Neuronal stem cell (in vitro differentiated cells): ENCODE results near the gene RANBP10. TPM values are rescaled to one million over a fixed set of nuclear protein-coding genes. Genes with fewer than 3 reads are reported as not detected.

Experiments
- DNase-seq: peaks from one replicate; pipeline ENCODE4 v3.0.0-alpha.2; 2013; ENCODE audit warnings: low spot score
- H2AFZ ChIP-seq: one replicate; pipeline ENCODE4 v1.6.1; 2013; ENCODE audit warnings: mild to moderate bottlenecking, low read length, inconsistent platforms
- H2AK5ac ChIP-seq: 2 replicates; pipeline ENCODE4 v1.6.1; 2013; ENCODE audit warnings: low read depth, mild to moderate bottlenecking, inconsistent platforms, low read length, moderate library complexity, mixed read lengths
- H2BK120ac ChIP-seq: 2 replicates; pipeline ENCODE4 v1.6.1; 2013; ENCODE audit warnings: low read depth, mild to moderate bottlenecking, inconsistent platforms, low read length, moderate library complexity, mixed read lengths
- H2BK12ac ChIP-seq: one replicate; pipeline ENCODE4 v1.6.1; 2013; ENCODE audit warnings: low read length, inconsistent platforms
- H2BK15ac ChIP-seq: 2 replicates; pipeline ENCODE4 v1.6.1; 2013; ENCODE audit warnings: mild to moderate bottlenecking, low read length, inconsistent platforms, mixed read lengths
- H2BK5ac ChIP-seq: one replicate; pipeline ENCODE4 v1.6.1; 2013; ENCODE audit warnings: inconsistent platforms, mild to moderate bottlenecking, low read length, moderate library complexity
- H3K14ac ChIP-seq: one replicate; pipeline ENCODE4 v1.6.1; 2013; ENCODE audit warnings: low read length, inconsistent platforms
- H3K18ac ChIP-seq: 2 replicates; pipeline ENCODE4 v1.6.1; 2013; ENCODE audit warnings: low read length, inconsistent platforms
- H3K23ac ChIP-seq: 2 replicates; pipeline ENCODE4 v1.6.1; 2013; ENCODE audit warnings: low read depth, mild to moderate bottlenecking, mixed read lengths, low read length, inconsistent platforms; ENCODE audit not compliant: poor library complexity
- H3K27ac ChIP-seq: replicated peaks from 3 replicates; pipeline ENCODE4 v1.5.1; 2013; ENCODE audit warnings: low read length, inconsistent platforms
- H3K27me3 ChIP-seq, 3 experiments: 2 replicates each; pipeline ENCODE4 v1.6.1; 2013; ENCODE audit warnings: low read length in 3 of 3, mild to moderate bottlenecking in 2 of 3, inconsistent platforms in 1 of 3, low read depth in 1 of 3, mixed read lengths in 1 of 3, moderate library complexity in 1 of 3; ENCODE audit not compliant: control insufficient read depth in 3 of 3, insufficient read depth in 3 of 3
- H3K36me3 ChIP-seq, 2 donors: replicated peaks in 1 of 2; 2 replicates each; pipeline ENCODE4 v1.6.1; 2013; ENCODE audit warnings: low read length in 2 of 2; ENCODE audit not compliant: control insufficient read depth in 2 of 2, insufficient read depth in 2 of 2
- H3K4ac ChIP-seq: 2 replicates; pipeline ENCODE4 v1.6.1; 2013; ENCODE audit warnings: inconsistent platforms, mild to moderate bottlenecking, low read length, moderate library complexity
- H3K4me1 ChIP-seq, 2 donors: 1 replicate in 1 of 2; 2 replicates in 1 of 2; pipeline ENCODE4 v1.6.1; 2013; ENCODE audit warnings: low read length in 2 of 2, low read depth in 1 of 2; ENCODE audit not compliant: control insufficient read depth in 2 of 2, insufficient read depth in 1 of 2
- H3K4me2 ChIP-seq: one replicate; pipeline ENCODE4 v1.6.1; 2013; ENCODE audit warnings: mild to moderate bottlenecking, low read length, inconsistent platforms; ENCODE audit not compliant: insufficient read depth, poor library complexity, severe bottlenecking
- H3K4me3 ChIP-seq, 2 donors: 2 replicates each; pipeline ENCODE4 v1.5.1; 2013; ENCODE audit warnings: low read length in 2 of 2, mild to moderate bottlenecking in 2 of 2, inconsistent platforms in 1 of 2, moderate library complexity in 1 of 2
- H3K79me1 ChIP-seq: one replicate; pipeline ENCODE4 v1.6.1; 2013; ENCODE audit warnings: low read depth, mild to moderate bottlenecking, inconsistent platforms, low read length, moderate library complexity
- H3K9ac ChIP-seq: one replicate; pipeline ENCODE4 v1.6.1; 2013; ENCODE audit warnings: mild to moderate bottlenecking, low read depth, low read length, inconsistent platforms; ENCODE audit not compliant: poor library complexity
- H3K9me3 ChIP-seq, 2 donors: replicated peaks in 1 of 2; 2 replicates each; pipeline versions ENCODE3 to v1.6.1; 2013; ENCODE audit warnings: low read length in 2 of 2, mild to moderate bottlenecking in 2 of 2, inconsistent platforms in 1 of 2, low read depth in 1 of 2, mixed read lengths in 1 of 2, moderate library complexity in 1 of 2; ENCODE audit not compliant: control insufficient read depth in 2 of 2, insufficient read depth in 1 of 2
- H4K8ac ChIP-seq: one replicate; pipeline ENCODE4 v1.6.1; 2013; ENCODE audit warnings: low read depth, mild to moderate bottlenecking, inconsistent platforms, low read length, moderate library complexity
- H4K91ac ChIP-seq: one replicate; pipeline ENCODE4 v1.6.1; 2013; ENCODE audit warnings: low read length, low read depth, mild to moderate bottlenecking, inconsistent platforms; ENCODE audit not compliant: poor library complexity
- WGBS, 2 donors: extraction: QIAGEN DNeasy Blood & Tissue Kit; methylation state at CpG; one replicate each; pipeline ENCODE4 v1.1.7; 2013; ENCODE audit warnings: missing lambda C conversion rate in 2 of 2, mixed read lengths in 1 of 2; ENCODE audit not compliant: insufficient read length in 2 of 2, insufficient replicate concordance in 1 of 2; ENCODE audit errors: extremely low coverage in 2 of 2; 5-methylcytosine and 5-hydroxymethylcytosine counted together
- small RNA-seq: library from polyadenylated mRNA; stranded (forward); fragments of <200 nt; extraction: miRNeasy Mini kit (QIAGEN cat#:217004); gene quantifications from one replicate; pipeline ENCODE3, GENCODE V24; 2013; ENCODE audit not compliant: insufficient read depth

Gene RANBP10

GRCh38 chr16:67674851-67675578, 131.3 kb downstream of the RANBP10 start:
- Histone ChIP-seq H3K4me2 (no peak overlapping the region), H2BK15ac (no peak overlapping the region), H3K14ac (no peak overlapping the region), H3K4ac (no peak overlapping the region), H3K79me1 (no peaks in the 10 kb centered on the region), H3K27ac (no peak overlapping the region), H3K18ac (no peak overlapping the region), H2AFZ (no peak overlapping the region), H3K4me1 (no peaks in the 10 kb centered on the region), H2BK5ac (no peak overlapping the region), H2BK12ac (no peak overlapping the region), H2BK120ac (no peak overlapping the region), H2AK5ac (peak overlapping the region; percentile 3), H3K23ac (no peak overlapping the region), H3K36me3 (peaks cover 15 to 22% of the 10 kb centered on the region in 2 donors), H3K27me3 (no peaks in the 10 kb centered on the region), H3K4me3 (peak overlapping the region in 1 of 2 donors; percentile 6), H4K91ac (no peak overlapping the region), H4K8ac (peak overlapping the region; percentile 74), H3K9me3 (no peaks in the 10 kb centered on the region), H3K9ac (no peak overlapping the region)
- WGBS, 2 donors: no CpG with 5 or more reads among the region's 28 CpGs
- DNase-seq: no peak

DNA sequence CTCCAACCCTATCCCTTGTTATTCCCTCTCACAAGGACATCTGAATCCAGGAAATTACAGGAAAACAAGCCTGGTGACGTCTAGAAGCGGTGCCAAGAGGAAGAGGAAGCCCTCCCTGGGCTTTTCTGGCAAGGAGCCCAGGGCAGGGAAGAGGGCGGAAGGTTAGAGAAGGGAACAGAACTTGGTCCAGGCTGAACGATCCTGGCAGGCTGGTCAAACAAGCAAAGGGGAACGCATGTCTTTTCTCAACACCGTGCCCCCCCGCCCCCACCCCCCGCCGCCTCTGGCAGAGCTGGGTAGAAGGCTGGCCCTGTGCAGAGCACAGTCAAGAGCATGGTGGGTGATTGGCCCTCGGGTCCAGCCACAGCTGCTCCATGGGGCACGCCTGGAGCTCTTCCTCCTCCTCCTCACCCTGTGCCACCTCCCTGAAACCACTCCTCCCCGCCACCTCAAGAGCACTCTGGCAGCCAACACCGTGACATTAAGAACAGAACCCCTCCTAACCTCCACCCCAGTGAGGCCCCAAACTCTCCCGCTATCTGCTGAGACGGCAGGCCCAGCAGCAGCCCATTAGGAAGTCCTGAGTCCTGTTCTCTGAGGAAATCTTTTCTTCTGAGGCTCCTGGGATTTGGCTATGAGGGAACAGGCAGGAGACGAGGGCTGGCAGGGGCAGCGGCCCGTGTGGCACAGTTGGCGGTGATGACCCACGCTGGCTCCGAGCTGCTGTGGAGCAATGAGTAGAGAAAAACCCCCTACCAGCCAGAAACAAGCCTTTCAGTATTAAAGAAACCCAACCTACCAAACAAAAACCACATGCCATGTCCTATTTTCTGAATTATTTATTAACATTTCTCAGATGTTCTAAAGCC, 132.4 kb downstream of the RANBP10 start:
- H2AK5ac ChIP-seq: no peak overlapping the region
- DNase-seq: no peak
- H2BK15ac ChIP-seq: no peak overlapping the region
- no peak overlapping the region for H2BK120ac ChIP-seq
- H3K9ac ChIP-seq: no peak overlapping the region
- H3K23ac ChIP-seq: no peak overlapping the region
- H3K27me3 ChIP-seq: no peaks in the 10 kb centered on the region
- WGBS, 2 donors: no CpG with 5 or more reads among the region's 21 CpGs
- no peak overlapping the region for H2AFZ ChIP-seq
- no peak overlapping the region for H3K4ac ChIP-seq
- H2BK12ac ChIP-seq: no peak overlapping the region
- no peak overlapping the region for H4K91ac ChIP-seq
- no peaks in the 10 kb centered on the region for H3K9me3 ChIP-seq
- H3K4me3 ChIP-seq: peak overlapping the region in 1 of 2 donors; percentile 16
- peaks cover 15 to 19% of the 10 kb centered on the region in 2 donors for H3K36me3 ChIP-seq
- no peak overlapping the region for H2BK5ac ChIP-seq
- no peak overlapping the region for H3K27ac ChIP-seq
- H3K79me1 ChIP-seq: no peaks in the 10 kb centered on the region
- H3K4me1 ChIP-seq: no peaks in the 10 kb centered on the region
- H3K4me2 ChIP-seq: no peak overlapping the region
- no peak overlapping the region for H4K8ac ChIP-seq
- no peak overlapping the region for H3K14ac ChIP-seq
- no peak overlapping the region for H3K18ac ChIP-seq

Small RNA genes within 50 kb of the gene (small RNA-seq; reads per million reads assigned to genes)
- not detected for gene AC040162.2
